Ishikawa (cell line): ENCODE measurements around the gene GOSR2.

Experiments used
- CEBPB ChIP-seq: IDR thresholded peaks from 2 replicates; pipeline ENCODE4 v1.6.1; 2012
- CREB1 ChIP-seq: IDR thresholded peaks from 2 replicates; pipeline ENCODE4 v1.6.1; 2012; ENCODE audit warnings: low read depth
- EGR1 ChIP-seq: IDR thresholded peaks from 2 replicates; pipeline ENCODE4 v1.6.1; 2012
- EP300 ChIP-seq: IDR thresholded peaks from 2 replicates; pipeline ENCODE4 v1.6.1; 2012; ENCODE audit warnings: borderline replicate concordance
- FOXM1 ChIP-seq: IDR thresholded peaks from 2 replicates; pipeline ENCODE4 v1.6.1; 2012; ENCODE audit warnings: low read depth, borderline replicate concordance
- MAX ChIP-seq: IDR thresholded peaks from 2 replicates; pipeline ENCODE4 v1.6.1; 2012
- NFIC ChIP-seq: IDR thresholded peaks from 2 replicates; pipeline ENCODE4 v1.6.1; 2012
- RAD21 ChIP-seq: IDR thresholded peaks from 2 replicates; pipeline ENCODE4 v1.6.1; 2012; ENCODE audit warnings: low read depth
- REST ChIP-seq: IDR thresholded peaks from 2 replicates; pipeline ENCODE4 v1.6.1; 2012; ENCODE audit warnings: low read depth, mild to moderate bottlenecking
- TAF1 ChIP-seq: IDR thresholded peaks from 2 replicates; pipeline ENCODE4 v1.6.1; 2012; ENCODE audit warnings: low read depth, mild to moderate bottlenecking
- TCF12 ChIP-seq: IDR thresholded peaks from 2 replicates; pipeline ENCODE4 v1.6.1; 2012; ENCODE audit warnings: low read depth
- TEAD4 ChIP-seq: IDR thresholded peaks from 2 replicates; pipeline ENCODE4 v1.6.1; 2012
- USF1 ChIP-seq: IDR thresholded peaks from 2 replicates; pipeline ENCODE4 v1.6.1; 2012
- YY1 ChIP-seq: IDR thresholded peaks from 2 replicates; pipeline ENCODE4 v1.6.1; 2012; ENCODE audit warnings: low read depth
- ZBTB7A ChIP-seq: IDR thresholded peaks from 2 replicates; pipeline ENCODE4 v1.6.1; 2012; ENCODE audit warnings: low read depth

Gene GOSR2

GRCh38 chr17:46890638-46891037, 32.3 kb upstream of the GOSR2 start:
- TF ChIP-seq ZBTB7A (no peak), REST (no peak), TCF12 (no peak), CEBPB (no peak), FOXM1 (no peak), YY1 (no peak), TEAD4 (no peak), RAD21 (no peak), USF1 (no peak), EP300 (no peak), CREB1 (no peak), EGR1 (no peak), NFIC (no peak), MAX (no peak), TAF1 (no peak)

GRCh38 chr17:46892192-46892703, 30.7 kb upstream of the GOSR2 start:
- TF ChIP-seq USF1 (no peak), TEAD4 (no peak), YY1 (no peak), ZBTB7A (no peak), CREB1 (no peak), CEBPB (no peak), EGR1 (no peak), NFIC (no peak), TAF1 (no peak), MAX (no peak), REST (no peak), FOXM1 (no peak), EP300 (no peak), RAD21 (no peak), TCF12 (no peak)

GRCh38 chr17:46894024-46894423, 28.9 kb upstream of the GOSR2 start:
- TF ChIP-seq ZBTB7A (no peak), RAD21 (no peak), CREB1 (no peak), NFIC (no peak), EGR1 (no peak), TEAD4 (no peak)

GRCh38 chr17:46894476-46895151, 28.3 kb upstream of the GOSR2 start:
- TF ChIP-seq TAF1 (no peak), YY1 (no peak), EGR1 (no peak), USF1 (no peak), MAX (no peak), CREB1 (no peak), REST (no peak), RAD21 (no peak), NFIC (no peak), EP300 (no peak), TEAD4 (no peak)
